Measurements from ENCODE around the gene HSPG2. TPM values are rescaled to one million over a fixed set of nuclear protein-coding genes. Genes with fewer than 3 reads are reported as not detected.

Gene HSPG2
- total and polyA plus RNA-seq, 9 donors, result 27.3 to 294 (median 92.6) TPM

DNA sequence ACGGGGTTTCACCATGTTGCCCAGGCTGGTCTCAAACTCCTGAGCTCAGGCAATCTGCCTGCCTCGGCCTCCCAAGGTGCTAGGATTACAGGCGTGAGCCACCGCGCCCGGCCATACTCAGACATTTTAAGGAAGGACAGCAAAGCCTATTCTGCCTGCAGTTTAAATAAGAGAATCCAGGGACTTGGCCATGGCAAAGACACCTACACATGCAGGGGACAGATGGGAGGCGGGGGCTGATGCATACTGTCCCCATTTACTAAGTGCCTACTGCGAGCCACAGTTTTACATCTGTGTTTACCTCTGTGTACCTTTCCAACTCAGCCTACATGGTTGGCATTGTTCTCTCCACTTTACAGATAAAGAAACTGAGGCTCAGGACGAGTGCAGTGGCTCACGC, 99.6 kb downstream of the HSPG2 start:
- TF ChIP-seq POLR2A (IDR thresholded peaks at IDR 0.05) (no peak), EP300 (IDR thresholded peaks at IDR 0.05) (no peak)
- TF ChIP-seq, protein P1, sequence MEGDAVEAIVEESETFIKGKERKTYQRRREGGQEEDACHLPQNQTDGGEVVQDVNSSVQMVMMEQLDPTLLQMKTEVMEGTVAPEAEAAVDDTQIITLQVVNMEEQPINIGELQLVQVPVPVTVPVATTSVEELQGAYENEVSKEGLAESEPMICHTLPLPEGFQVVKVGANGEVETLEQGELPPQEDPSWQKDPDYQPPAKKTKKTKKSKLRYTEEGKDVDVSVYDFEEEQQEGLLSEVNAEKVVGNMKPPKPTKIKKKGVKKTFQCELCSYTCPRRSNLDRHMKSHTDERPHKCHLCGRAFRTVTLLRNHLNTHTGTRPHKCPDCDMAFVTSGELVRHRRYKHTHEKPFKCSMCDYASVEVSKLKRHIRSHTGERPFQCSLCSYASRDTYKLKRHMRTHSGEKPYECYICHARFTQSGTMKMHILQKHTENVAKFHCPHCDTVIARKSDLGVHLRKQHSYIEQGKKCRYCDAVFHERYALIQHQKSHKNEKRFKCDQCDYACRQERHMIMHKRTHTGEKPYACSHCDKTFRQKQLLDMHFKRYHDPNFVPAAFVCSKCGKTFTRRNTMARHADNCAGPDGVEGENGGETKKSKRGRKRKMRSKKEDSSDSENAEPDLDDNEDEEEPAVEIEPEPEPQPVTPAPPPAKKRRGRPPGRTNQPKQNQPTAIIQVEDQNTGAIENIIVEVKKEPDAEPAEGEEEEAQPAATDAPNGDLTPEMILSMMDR (IDR thresholded peaks at IDR 0.05), result no peak
- Histone ChIP-seq H3K27me3 (no peaks in the 10 kb centered on the region), H3K27ac (no peak overlapping the region), H3K9me3 (peaks cover 0 to 17% of the 10 kb centered on the region in 2 donors), H3K4me1 (ENCODE audit: insufficient read depth) (no peaks in the 10 kb centered on the region), H3K36me3 (no peaks in the 10 kb centered on the region), H3K4me3 (no peak overlapping the region)
- DNase-seq, result no peak
- intact Hi-C loops (cut with DNase I), result no loop called here
- WGBS, 3 donors, result 92 to 97% (median 96%) methylated on average over 10 of the region's 10 CpGs

DNA sequence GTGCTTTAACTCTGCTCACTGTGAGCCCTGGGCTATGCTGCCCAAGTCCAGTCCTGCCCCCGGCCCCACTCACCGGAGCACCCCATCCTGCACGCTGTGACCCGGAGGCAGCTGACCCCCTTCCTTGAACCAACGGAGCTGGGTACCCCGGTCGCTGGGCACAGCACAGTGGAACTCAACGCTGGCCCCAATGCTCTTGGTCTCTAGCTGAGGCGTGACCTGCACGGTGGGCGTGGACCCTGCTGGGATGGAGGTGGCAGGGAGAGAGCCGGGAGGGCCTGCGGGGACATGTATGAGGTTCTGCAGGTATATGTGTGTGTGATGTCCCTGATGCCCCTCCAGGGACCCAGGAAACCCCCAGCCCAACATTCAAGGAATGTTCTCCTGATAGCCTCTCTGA, 100.4 kb downstream of the HSPG2 start:
- Histone ChIP-seq H3K4me3 (no peak overlapping the region), H3K27ac (no peak overlapping the region), H3K4me1 (ENCODE audit: insufficient read depth) (no peaks in the 10 kb centered on the region), H3K36me3 (no peaks in the 10 kb centered on the region), H3K27me3 (no peaks in the 10 kb centered on the region), H3K9me3 (peaks cover 0 to 17% of the 10 kb centered on the region in 2 donors)
- DNase-seq, result no peak
- intact Hi-C loops (cut with DNase I), result no loop called here
- TF ChIP-seq EP300 (IDR thresholded peaks at IDR 0.05), result no peak
- TF ChIP-seq POLR2A (IDR thresholded peaks at IDR 0.05), result no peak
- TF ChIP-seq, protein P1 (IDR thresholded peaks at IDR 0.05), result no peak
- 94 to 96% (median 96%) methylated on average over 13 of the region's 13 CpGs for WGBS, 3 donors

DNA sequence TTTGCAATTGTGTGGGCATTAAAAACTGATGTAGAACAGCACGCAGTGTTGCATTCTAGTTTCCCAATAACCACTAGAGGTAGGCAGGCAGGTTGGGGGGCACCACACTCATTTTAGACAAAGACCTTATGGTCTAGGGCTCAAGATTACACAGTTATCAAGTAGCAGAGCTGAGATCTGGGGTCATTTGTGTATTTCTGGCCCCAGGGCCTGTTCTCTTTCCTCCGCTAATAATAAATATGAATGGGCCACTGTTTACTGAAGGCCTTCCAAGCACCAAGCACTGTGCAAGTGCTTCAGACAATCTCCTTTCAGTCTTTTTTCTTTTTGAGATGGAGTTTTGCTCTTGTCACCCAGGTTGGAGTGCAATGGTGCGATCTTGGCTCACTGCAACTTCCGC, 101.1 kb downstream of the HSPG2 start:
- 98 to 99% (median 98%) methylated on average over 4 of the region's 4 CpGs for WGBS, 3 donors
- Histone ChIP-seq H3K27ac (no peak overlapping the region), H3K9me3 (peaks cover 0 to 17% of the 10 kb centered on the region in 2 donors), H3K4me3 (no peak overlapping the region), H3K36me3 (no peaks in the 10 kb centered on the region), H3K27me3 (no peaks in the 10 kb centered on the region), H3K4me1 (ENCODE audit: insufficient read depth) (no peaks in the 10 kb centered on the region)
- TF ChIP-seq, protein P1 (IDR thresholded peaks at IDR 0.05), result no peak
- TF ChIP-seq EP300 (IDR thresholded peaks at IDR 0.05), result no peak
- TF ChIP-seq POLR2A (IDR thresholded peaks at IDR 0.05), result no peak
- intact Hi-C loops (cut with DNase I), result no loop called here
- DNase-seq, result no peak

DNA sequence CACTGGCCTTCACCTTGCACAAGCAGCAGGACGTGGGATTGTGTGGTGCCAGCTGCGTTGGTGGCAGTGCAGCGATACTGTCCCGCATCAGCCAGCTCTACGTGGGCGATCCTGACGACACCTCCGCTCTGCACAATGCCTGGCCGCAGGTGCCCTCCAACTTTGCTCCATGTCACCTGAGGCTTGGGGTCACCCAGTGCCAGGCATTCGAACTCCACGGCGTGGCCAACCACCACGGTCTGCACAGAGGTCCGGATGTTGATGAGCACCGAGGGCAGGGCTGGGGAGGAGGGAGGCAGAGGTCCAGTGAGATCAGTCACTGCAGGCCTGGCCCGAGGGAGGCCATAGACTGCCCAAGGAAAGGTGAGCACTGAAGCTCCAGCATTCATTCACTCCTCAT, 102.4 kb downstream of the HSPG2 start:
- no peak for DNase-seq
- WGBS, 3 donors, result 96 to 98% (median 98%) methylated on average over 16 of the region's 16 CpGs
- TF ChIP-seq, protein P1 (IDR thresholded peaks at IDR 0.05), result no peak
- TF ChIP-seq EP300 (IDR thresholded peaks at IDR 0.05) (no peak), POLR2A (IDR thresholded peaks at IDR 0.05) (no peak)
- Histone ChIP-seq H3K9me3 (peaks cover 0 to 17% of the 10 kb centered on the region in 2 donors), H3K27ac (no peak overlapping the region), H3K36me3 (no peaks in the 10 kb centered on the region), H3K27me3 (no peaks in the 10 kb centered on the region), H3K4me1 (ENCODE audit: insufficient read depth) (no peaks in the 10 kb centered on the region), H3K4me3 (no peak overlapping the region)
- intact Hi-C loops (cut with DNase I), result no loop called here

Measured in ovary (tissue), 9 donors.